Tibial nerve (tissue), 4 donors: ENCODE measurements around the gene RANBP3. TPM values are rescaled to one million over a fixed set of nuclear protein-coding genes. Genes with fewer than 3 reads are reported as not detected.

ENCODE experiments used
- DNase-seq, 2 donors: peaks; one replicate each; pipeline ENCODE4 v3.0.0-alpha.2; 2019; ENCODE audit warnings: low spot score in 2 of 2
- H3K27ac ChIP-seq, 4 donors: fragments of 200-600 bp; sonication (generic) in 3 of 4; one replicate each; pipeline ENCODE4 v1.5.1; 2017 to 2019; ENCODE audit warnings: mild to moderate bottlenecking in 1 of 4
- H3K27me3 ChIP-seq, 2 donors: fragments of 200-600 bp; sonication (generic) in 1 of 2; one replicate each; pipeline versions ENCODE4 v1.5.1 to v1.6.0; 2017 to 2019
- H3K36me3 ChIP-seq, 3 donors: fragments of 200-600 bp; sonication (generic); one replicate each; pipeline ENCODE4 v1.5.1; 2018 to 2019
- H3K4me1 ChIP-seq, 4 donors: fragments of 200-600 bp; sonication (generic) in 3 of 4; one replicate each; pipeline ENCODE4 v1.5.1; 2017 to 2019
- H3K4me3 ChIP-seq, 4 donors: fragments of 200-600 bp; sonication (generic) in 3 of 4; one replicate each; pipeline ENCODE4 v1.5.1; 2017 to 2019; ENCODE audit warnings: mild to moderate bottlenecking in 1 of 4, moderate library complexity in 1 of 4
- H3K9me3 ChIP-seq, 4 donors: fragments of 200-600 bp; sonication (generic) in 3 of 4; one replicate each; pipeline ENCODE4 v1.5.1; 2017 to 2019
- CTCF ChIP-seq, 5 experiments: fragments of 200-600 bp in 3 of 5; fragments of 450-650 bp in 2 of 5; sonication (generic) in 3 of 5; IDR thresholded peaks; one replicate each; pipeline ENCODE4 v1.5.1; 2016 to 2019; ENCODE audit warnings: antibody characterized with exemption in 5 of 5, mild to moderate bottlenecking in 3 of 5, moderate library complexity in 2 of 5
- EP300 ChIP-seq, 2 donors: sonication (generic); formaldehyde crosslinking; IDR thresholded peaks; one replicate each; pipeline ENCODE4 v1.6.1; 2017; ENCODE audit warnings: antibody characterized with exemption in 2 of 2, mild to moderate bottlenecking in 1 of 2
- POLR2A ChIP-seq, 2 donors: fragments of 450-650 bp; IDR thresholded peaks; one replicate each; pipeline ENCODE4 v1.6.1; 2017; ENCODE audit warnings: antibody characterized with exemption in 2 of 2, mild to moderate bottlenecking in 2 of 2, moderate library complexity in 2 of 2
- WGBS, 2 donors: methylation state at CpG; one replicate each; pipeline ENCODE4 v1.1.5; 2018; 5-methylcytosine and 5-hydroxymethylcytosine counted together
- total RNA-seq, 4 donors: library from RNA; depleted of rRNA; stranded (reverse); fragments of >200 nt; gene quantifications; one replicate each; pipeline ENCODE4 v1.1.0, GENCODE V29; 2016

The RANBP3 gene
- total RNA-seq, 4 donors from 2014 or later: 75.4 to 129 (median 95.6) TPM

GRCh38 chr19:5929179-5929578, 48.8 kb downstream of the RANBP3 start:
- H3K27ac ChIP-seq: peak overlapping the region in 1 of 4 donors; percentile 14
- H3K36me3 ChIP-seq: peaks cover 0 to 99% (median 30%) of the 10 kb centered on the region in 3 donors
- no peaks in the 10 kb centered on the region for H3K9me3 ChIP-seq
- no peak overlapping the region for H3K4me3 ChIP-seq
- peaks cover 0 to 56% (median 14%) of the 10 kb centered on the region in 4 donors for H3K4me1 ChIP-seq
- DNase-seq: no peak
- TF ChIP-seq EP300 (IDR thresholded peaks at IDR 0.05) (no peak), POLR2A (IDR thresholded peaks at IDR 0.05) (no peak), CTCF (IDR thresholded peaks at IDR 0.05) (no peak)
- no peaks in the 10 kb centered on the region for H3K27me3 ChIP-seq
- WGBS, 2 donors: 85 to 91% methylated on average over 13 of the region's 13 CpGs

- peak overlapping the region in 3 of 4 donors; percentile 40 to 74 (median 74) for H3K27ac ChIP-seq
These were observed 50.5 kb downstream of the RANBP3 start for GRCh38 chr19:5927441-5927821.

GRCh38 chr19:5926641-5927440, 51.1 kb downstream of the RANBP3 start:
- Histone ChIP-seq H3K4me3 (no peak overlapping the region), H3K9me3 (no peaks in the 10 kb centered on the region), H3K4me1 (peaks cover 0 to 44% (median 13%) of the 10 kb centered on the region in 4 donors), H3K27ac (peak overlapping the region in 3 of 4 donors; percentile 40 to 74 (median 74)), H3K36me3 (peaks cover 0 to 97% (median 42%) of the 10 kb centered on the region in 3 donors), H3K27me3 (no peaks in the 10 kb centered on the region)
- DNase-seq: peak; percentile 47 to 64
- WGBS, 2 donors: 52 to 59% methylated on average over 14 of the region's 14 CpGs
- peak in 1 of 2 donors; percentile 71 for TF ChIP-seq EP300 (IDR thresholded peaks at IDR 0.05)
- no peak for TF ChIP-seq CTCF (IDR thresholded peaks at IDR 0.05)

More at GRCh38 chr19:5927441-5927821, 50.5 kb downstream of the RANBP3 start:
- no peak overlapping the region for H3K4me3 ChIP-seq
- no peaks in the 10 kb centered on the region for H3K27me3 ChIP-seq
- H3K4me1 ChIP-seq: peaks cover 0 to 44% (median 12%) of the 10 kb centered on the region in 4 donors
- 75 to 80% methylated on average over 8 of the region's 8 CpGs for WGBS, 2 donors
- TF ChIP-seq EP300 (IDR thresholded peaks at IDR 0.05) (no peak), POLR2A (IDR thresholded peaks at IDR 0.05) (no peak), CTCF (IDR thresholded peaks at IDR 0.05) (no peak)
- H3K9me3 ChIP-seq: no peaks in the 10 kb centered on the region
- H3K36me3 ChIP-seq: peaks cover 0 to 99% (median 42%) of the 10 kb centered on the region in 3 donors
- no peak for DNase-seq

GRCh38 chr19:5925830-5926427, 52.0 kb downstream of the RANBP3 start:
- no peak for TF ChIP-seq POLR2A (IDR thresholded peaks at IDR 0.05)
- no peak for TF ChIP-seq EP300 (IDR thresholded peaks at IDR 0.05)
- no peak for TF ChIP-seq CTCF (IDR thresholded peaks at IDR 0.05)
- peaks cover 0 to 97% (median 39%) of the 10 kb centered on the region in 3 donors for H3K36me3 ChIP-seq
- H3K9me3 ChIP-seq: no peaks in the 10 kb centered on the region
- 73 to 75% methylated on average over 18 of the region's 18 CpGs for WGBS, 2 donors
- H3K4me3 ChIP-seq: no peak overlapping the region
- no peak for DNase-seq
- H3K27me3 ChIP-seq: no peaks in the 10 kb centered on the region
- peaks cover 0 to 53% (median 16%) of the 10 kb centered on the region in 4 donors for H3K4me1 ChIP-seq
- H3K27ac ChIP-seq: peak overlapping the region in 3 of 4 donors; percentile 5 to 74 (median 74)

GRCh38 chr19:5923356-5923755, 54.6 kb downstream of the RANBP3 start:
- Histone ChIP-seq H3K9me3 (no peaks in the 10 kb centered on the region), H3K4me3 (no peak overlapping the region), H3K27me3 (no peaks in the 10 kb centered on the region), H3K27ac (peak overlapping the region in 1 of 4 donors; percentile 74), H3K36me3 (peaks cover 0 to 96% (median 37%) of the 10 kb centered on the region in 3 donors), H3K4me1 (peaks cover 0 to 46% (median 16%) of the 10 kb centered on the region in 4 donors)
- no peak for DNase-seq
- TF ChIP-seq POLR2A (IDR thresholded peaks at IDR 0.05) (no peak), CTCF (IDR thresholded peaks at IDR 0.05) (no peak)
- WGBS, 2 donors: 93 to 95% methylated on average over 11 to 16 of the region's 16 CpGs
